GM13976 (cell line): Measurements from ENCODE around the gene CNKSR3.

Experiments used
- DNase-seq: peaks from one replicate; pipeline ENCODE4 v3.0.0; 2012; ENCODE audit warnings: low spot score
- CTCF ChIP-seq: IDR thresholded peaks from 2 replicates; pipeline ENCODE4 v1.5.1; 2012; ENCODE audit warnings: borderline replicate concordance, mild to moderate bottlenecking; ENCODE audit not compliant: insufficient read depth; ENCODE audit errors: extremely low read depth, missing control alignments, control extremely low read depth
- in situ Hi-C: fragments of 300-500 bp; cut with MboI; formaldehyde crosslinking; loops from one replicate; pipeline ENCODE4 v1.12.0; 2022; ENCODE audit warnings: low sequenced_read_pairs, mixed read lengths, inconsistent platforms; ENCODE audit not compliant: unreplicated experiment

The CNKSR3 gene

GRCh38 chr6:154485815-154486214 is 24.7 kb downstream of the CNKSR3 start:
- DNase-seq: no peak
- TF ChIP-seq CTCF: no peak
- in situ Hi-C loops: no loop called here

GRCh38 chr6:154484942-154485341 is 25.5 kb downstream of the CNKSR3 start:
- DNase-seq: no peak
- in situ Hi-C loops: no loop called here
- TF ChIP-seq CTCF: no peak

- no peak for TF ChIP-seq CTCF
- no peak for DNase-seq
- in situ Hi-C loops: no loop called here
These were observed 27.6 kb downstream of the CNKSR3 start for GRCh38 chr6:154482858-154483257.

- in situ Hi-C loops: no loop called here
- TF ChIP-seq CTCF: no peak
- DNase-seq: no peak
These were observed 28.9 kb downstream of the CNKSR3 start for GRCh38 chr6:154481521-154482013.

GRCh38 chr6:154479771-154480639 is 30.5 kb downstream of the CNKSR3 start:
- in situ Hi-C loops: no loop called here
- TF ChIP-seq CTCF: no peak
- DNase-seq: no peak

GRCh38 chr6:154479351-154479769 is 31.1 kb downstream of the CNKSR3 start:
- no peak for TF ChIP-seq CTCF
- DNase-seq: no peak
- in situ Hi-C loops: no loop called here
